Smooth muscle cell (in vitro differentiated cells): ENCODE measurements around the gene TMOD4. TPM values are rescaled to one million over a fixed set of nuclear protein-coding genes. Genes with fewer than 3 reads are reported as not detected.
A peak's percentile ranks its signal among the peaks of the same experiment; 100 is the strongest.
"Not testable (repeated sequence)": the region's sequence is repeated elsewhere in the genome, so short reads cannot be mapped to it uniquely, and the experiment has no call there.

Experiments
- DNase-seq: peaks from one replicate; lab custom pipeline; 2025; ENCODE audit not compliant: unreplicated experiment; lab: John Stamatoyannopoulos, UW
- H2AFZ ChIP-seq: fragments of 200-600 bp; sonication (generic); 2 replicates; pipeline ENCODE4 v1.6.0; 2016; ENCODE audit warnings: antibody characterized with exemption, low read depth, mild to moderate bottlenecking
- H3F3A ChIP-seq: fragments of 200-600 bp; sonication (generic); 2 replicates; pipeline ENCODE4 v1.6.0; 2017; ENCODE audit warnings: antibody characterized with exemption, low read depth
- H3K27ac ChIP-seq: fragments of 200-600 bp; sonication (generic); 2 replicates; pipeline ENCODE4 v1.5.1; 2016; ENCODE audit warnings: low read depth, mild to moderate bottlenecking
- H3K27me3 ChIP-seq: fragments of 200-600 bp; sonication (generic); 2 replicates; pipeline ENCODE4 v1.6.1; 2016; ENCODE audit warnings: low read depth, mild to moderate bottlenecking
- H3K36me3 ChIP-seq: fragments of 200-600 bp; sonication (generic); 2 replicates; pipeline ENCODE4 v1.5.1; 2016; ENCODE audit warnings: low read depth
- H3K4me1 ChIP-seq: fragments of 200-600 bp; sonication (generic); 2 replicates; pipeline ENCODE4 v1.5.1; 2016; ENCODE audit warnings: low read depth
- H3K4me2 ChIP-seq: fragments of 200-600 bp; sonication (generic); 2 replicates; pipeline ENCODE4 v1.6.0; 2016; ENCODE audit warnings: mild to moderate bottlenecking
- H3K4me3 ChIP-seq: fragments of 200-600 bp; sonication (generic); 2 replicates; pipeline ENCODE4 v1.5.1; 2016; ENCODE audit warnings: mild to moderate bottlenecking
- H3K79me2 ChIP-seq: fragments of 200-600 bp; sonication (generic); 2 replicates; pipeline ENCODE4 v1.6.0; 2016; ENCODE audit warnings: low read depth, mild to moderate bottlenecking
- H3K9ac ChIP-seq: fragments of 200-600 bp; sonication (generic); 2 replicates; pipeline ENCODE4 v1.6.0; 2016; ENCODE audit warnings: low read depth
- H3K9me3 ChIP-seq: fragments of 200-600 bp; sonication (generic); replicated peaks from 2 replicates; pipeline ENCODE4 v1.5.1; 2016; ENCODE audit warnings: low read depth
- H4K20me1 ChIP-seq: fragments of 200-600 bp; sonication (generic); 2 replicates; pipeline ENCODE4 v1.6.0; 2016; ENCODE audit warnings: low read depth
- WGBS: methylation state at CpG from one replicate; pipeline ENCODE4 v1.1.7; 2016; ENCODE audit warnings: low lambda C conversion rate; 5-methylcytosine and 5-hydroxymethylcytosine counted together
- polyA plus RNA-seq: library from polyadenylated mRNA; unstranded; fragments of >200 nt; fragmentation: Nextera tagmentation; extraction: Ambion mirVana; gene quantifications from 2 replicates; pipeline ENCODE4 v1.2.1, GENCODE V29; 2016
- total RNA-seq: library from RNA; depleted of rRNA; stranded (reverse); fragments of >200 nt; gene quantifications from 2 replicates; pipeline ENCODE4 v1.2.3, GENCODE V29; 2014
- TF ChIP-seq, protein P1 (sequence below): fragments of 200-600 bp; sonication (generic); IDR thresholded peaks from 2 replicates; pipeline ENCODE4 v1.5.1; 2017; ENCODE audit warnings: borderline replicate concordance, mild to moderate bottlenecking, antibody characterized with exemption; ENCODE audit not compliant: insufficient read depth, poor library complexity, severe bottlenecking

TMOD4 gene
- total and polyA plus RNA-seq, 2 experiments from 2014 or later: 0.37 TPM; not detected in 1

DNA sequence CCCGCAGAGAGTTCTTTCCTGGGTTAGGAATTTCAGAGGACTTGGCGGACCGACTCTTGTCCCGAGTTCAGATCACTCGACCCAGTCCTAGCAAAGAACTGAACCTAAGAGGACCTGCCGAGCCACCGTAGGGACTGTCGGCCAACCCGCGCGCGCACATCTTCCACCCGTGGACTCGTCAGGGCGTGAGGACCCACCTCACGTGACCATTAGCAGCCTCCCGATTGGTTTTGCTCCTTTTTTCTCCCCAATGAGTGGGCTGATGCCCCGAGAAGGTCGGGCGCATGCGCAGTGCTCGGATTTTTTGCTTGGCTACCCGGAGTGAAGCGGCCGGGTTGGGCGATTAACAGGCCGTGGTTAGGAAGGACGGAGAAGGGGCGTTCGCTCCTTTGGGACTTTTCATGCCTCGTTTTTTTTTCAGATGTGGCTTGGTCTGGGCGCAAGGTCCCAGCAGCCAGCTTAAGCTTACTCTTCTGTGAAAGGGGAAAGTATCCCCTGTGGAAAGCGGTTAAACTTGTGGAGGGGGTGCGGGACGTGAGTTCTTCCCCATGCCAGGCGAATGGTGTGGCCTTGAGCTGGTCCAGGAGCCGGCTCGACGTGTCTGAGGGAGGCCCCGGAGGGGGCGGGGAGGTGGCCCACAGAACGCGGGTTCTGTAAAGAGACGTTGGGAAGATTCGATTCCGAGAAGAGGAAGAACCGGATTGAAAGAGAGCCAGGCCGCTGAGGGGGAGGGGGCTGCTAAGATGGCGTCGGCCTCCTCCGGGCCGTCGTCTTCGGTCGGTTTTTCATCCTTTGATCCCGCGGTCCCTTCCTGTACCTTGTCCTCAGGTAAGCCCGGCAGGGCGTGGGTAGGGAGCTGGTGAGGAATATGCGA, 22.7 kb upstream of the TMOD4 start, which contains the start of gene PIP5K1A:
PIP5K1A (plus strand) TSS at position 299 of the 874 bp plus-strand sequence; CDS start at position 744, 445 bp downstream.
- H3K27me3 ChIP-seq: no peaks in the 10 kb centered on the region
- TF ChIP-seq, protein P1, sequence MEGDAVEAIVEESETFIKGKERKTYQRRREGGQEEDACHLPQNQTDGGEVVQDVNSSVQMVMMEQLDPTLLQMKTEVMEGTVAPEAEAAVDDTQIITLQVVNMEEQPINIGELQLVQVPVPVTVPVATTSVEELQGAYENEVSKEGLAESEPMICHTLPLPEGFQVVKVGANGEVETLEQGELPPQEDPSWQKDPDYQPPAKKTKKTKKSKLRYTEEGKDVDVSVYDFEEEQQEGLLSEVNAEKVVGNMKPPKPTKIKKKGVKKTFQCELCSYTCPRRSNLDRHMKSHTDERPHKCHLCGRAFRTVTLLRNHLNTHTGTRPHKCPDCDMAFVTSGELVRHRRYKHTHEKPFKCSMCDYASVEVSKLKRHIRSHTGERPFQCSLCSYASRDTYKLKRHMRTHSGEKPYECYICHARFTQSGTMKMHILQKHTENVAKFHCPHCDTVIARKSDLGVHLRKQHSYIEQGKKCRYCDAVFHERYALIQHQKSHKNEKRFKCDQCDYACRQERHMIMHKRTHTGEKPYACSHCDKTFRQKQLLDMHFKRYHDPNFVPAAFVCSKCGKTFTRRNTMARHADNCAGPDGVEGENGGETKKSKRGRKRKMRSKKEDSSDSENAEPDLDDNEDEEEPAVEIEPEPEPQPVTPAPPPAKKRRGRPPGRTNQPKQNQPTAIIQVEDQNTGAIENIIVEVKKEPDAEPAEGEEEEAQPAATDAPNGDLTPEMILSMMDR: no peak
- 2% methylated on average over 60 of the region's 60 CpGs for WGBS
- H3K9me3 ChIP-seq: no peaks in the 10 kb centered on the region
- peaks cover 43% of the 10 kb centered on the region for H3K79me2 ChIP-seq
- peak; percentile 96 for DNase-seq
- peaks cover 12% of the 10 kb centered on the region for H3K4me1 ChIP-seq
- peak within 1 kb of the TSS; percentile 85 for H3K4me3 ChIP-seq
- peak within 1 kb of the TSS; percentile 97 for H3K27ac ChIP-seq
- peaks cover 6% of the 10 kb centered on the region for H3F3A ChIP-seq
- peak within 1 kb of the TSS; percentile 96 for H3K9ac ChIP-seq
- H3K4me2 ChIP-seq: peak within 1 kb of the TSS; percentile 91
- peaks cover 41% of the 10 kb centered on the region for H4K20me1 ChIP-seq
- peak within 1 kb of the TSS; percentile 56 for H2AFZ ChIP-seq
- no peaks in the 10 kb centered on the region for H3K36me3 ChIP-seq

DNA sequence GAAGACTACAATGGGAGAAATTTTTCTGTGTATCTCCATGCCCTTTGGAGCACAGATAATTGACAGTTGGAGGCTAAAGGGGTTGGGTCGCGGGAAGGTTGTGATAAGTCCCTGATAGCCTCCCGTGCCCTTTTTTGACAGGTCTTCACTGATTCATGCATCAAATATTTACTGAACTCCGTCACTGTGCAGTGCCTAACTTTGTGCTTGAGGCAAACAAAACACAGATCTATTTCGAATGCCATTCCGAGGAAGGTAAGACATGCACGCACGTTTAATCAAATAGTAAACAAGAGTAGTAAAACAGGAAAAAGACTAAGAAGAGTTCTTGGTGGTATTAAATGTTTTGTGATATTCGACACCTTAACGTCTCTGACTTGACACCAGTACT, 22.1 kb upstream of the TMOD4 start:
- Histone ChIP-seq H3F3A (peaks cover 6% of the 10 kb centered on the region), H3K27me3 (no peaks in the 10 kb centered on the region), H3K4me2 (peak overlapping the region; percentile 91), H4K20me1 (peaks cover 34% of the 10 kb centered on the region), H3K79me2 (peaks cover 36% of the 10 kb centered on the region), H3K27ac (peak overlapping the region; percentile 97), H3K36me3 (no peaks in the 10 kb centered on the region), H3K9ac (peak overlapping the region; percentile 96), H3K4me3 (peak overlapping the region; percentile 85), H2AFZ (peak overlapping the region; percentile 56), H3K4me1 (peaks cover 12% of the 10 kb centered on the region), H3K9me3 (no peaks in the 10 kb centered on the region)
- TF ChIP-seq, protein P1: no peak
- 8% methylated on average over 10 of the region's 10 CpGs for WGBS
- DNase-seq: no peak

DNA sequence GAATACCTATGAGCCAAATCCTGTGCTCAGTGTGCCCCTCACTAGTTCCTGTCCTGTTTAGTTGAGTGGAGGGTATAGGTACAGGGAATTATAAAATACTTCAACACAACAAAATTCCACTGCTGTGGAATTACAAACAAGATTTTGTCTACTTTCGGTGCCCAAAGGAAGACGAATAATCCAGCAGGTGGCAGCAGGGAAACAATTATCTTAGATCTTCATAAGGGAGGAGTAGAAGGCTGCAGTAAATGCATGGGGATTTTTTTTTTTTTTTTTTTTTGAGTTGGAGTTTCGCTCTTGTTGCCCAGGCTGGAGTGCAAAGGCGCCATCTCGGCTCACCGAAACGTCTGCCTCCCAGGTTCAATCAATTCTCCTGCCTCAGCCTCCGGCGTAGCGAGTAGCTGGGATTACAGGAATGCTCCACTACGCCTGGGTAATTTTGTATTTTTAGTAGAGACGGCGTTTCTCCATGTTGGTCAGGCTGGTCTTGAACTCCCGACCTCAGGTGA, 20.6 kb upstream of the TMOD4 start:
- Histone ChIP-seq H3K36me3 (no peaks in the 10 kb centered on the region), H3K27me3 (no peaks in the 10 kb centered on the region), H3K4me3 (peak overlapping the region; percentile 12), H3K4me2 (peak overlapping the region; percentile 49), H3K9me3 (no peaks in the 10 kb centered on the region), H2AFZ (peak overlapping the region; percentile 51), H3F3A (peaks cover 6% of the 10 kb centered on the region), H4K20me1 (peaks cover 19% of the 10 kb centered on the region), H3K27ac (peak overlapping the region; percentile 86), H3K9ac (peak overlapping the region; percentile 51), H3K79me2 (peaks cover 21% of the 10 kb centered on the region), H3K4me1 (peaks cover 8% of the 10 kb centered on the region)
- TF ChIP-seq, protein P1: peak; percentile 45
- DNase-seq: no peak
- WGBS: 65% methylated on average over 14 of the region's 14 CpGs

DNA sequence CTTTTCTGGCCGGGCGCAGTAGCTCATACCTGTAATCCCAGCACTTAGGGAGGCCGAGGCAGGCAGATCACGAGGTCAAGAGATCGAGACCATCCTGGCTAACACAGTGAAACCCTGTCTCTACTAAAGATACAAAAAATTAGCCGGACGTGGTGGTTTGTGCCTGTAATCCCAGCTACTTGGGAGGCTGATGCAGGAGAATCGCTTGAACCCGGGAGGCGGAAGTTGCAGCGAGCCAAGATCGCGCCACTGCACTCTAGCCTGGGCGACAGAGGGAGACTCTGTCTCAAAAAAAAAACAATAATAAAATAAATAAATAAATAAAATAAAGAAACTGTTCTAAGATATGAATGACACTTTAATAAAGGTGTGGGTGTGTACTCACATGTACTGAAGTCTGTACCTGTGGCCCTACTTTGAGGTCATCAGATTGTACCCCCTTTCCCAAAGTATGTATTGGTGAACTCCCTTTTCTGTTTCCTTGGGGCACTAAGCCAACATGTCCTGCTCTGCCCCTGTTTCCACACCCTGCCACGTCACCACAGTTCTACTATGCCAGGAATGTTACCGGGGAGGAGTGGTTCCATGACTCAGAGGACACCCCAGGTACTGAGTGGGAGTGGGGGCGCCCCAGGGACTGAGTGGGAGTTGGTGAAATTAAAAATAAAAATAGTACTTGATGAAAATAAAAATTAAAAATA, 19.3 kb upstream of the TMOD4 start:
- WGBS: 86% methylated on average over 17 of the region's 17 CpGs
- not testable (repeated sequence) for H3K4me1 ChIP-seq, H4K20me1 ChIP-seq, H3K9me3 ChIP-seq, DNase-seq, H3K4me3 ChIP-seq, H3F3A ChIP-seq, H3K9ac ChIP-seq, H2AFZ ChIP-seq, H3K79me2 ChIP-seq, H3K36me3 ChIP-seq, H3K27me3 ChIP-seq
- Histone ChIP-seq H3K27ac (peak overlapping the region; percentile 86), H3K4me2 (peak overlapping the region; percentile 22)
